ENCODE measurements around the gene DNAH17. TPM values are rescaled to one million over a fixed set of nuclear protein-coding genes. Genes with fewer than 3 reads are reported as not detected.

DNAH17 gene
- total RNA-seq, 3 donors from 2014 or later (not counting 1 experiment from before 2014, with no cell fraction given), result 0.16 to 0.25 (median 0.24) TPM

GRCh38 chr17:78598013-78598471 lies 20.8 kb upstream of the DNAH17 start:
- Mint-ChIP-seq H3K36me3 (no peaks in the 10 kb centered on the region), H3K27ac (no peak overlapping the region), H3K4me3 (no peak overlapping the region), H3K27me3 (ENCODE audit: low read depth in 2 of 2) (peaks cover 0 to 6% of the 10 kb centered on the region in 2 donors), H3K9me3 (no peaks in the 10 kb centered on the region), H3K4me1 (no peaks in the 10 kb centered on the region)
- H3K27me3 ChIP-seq (ENCODE audit: control insufficient read depth, insufficient read depth, low read length), result no peaks in the 10 kb centered on the region
- TF ChIP-seq, protein P1, sequence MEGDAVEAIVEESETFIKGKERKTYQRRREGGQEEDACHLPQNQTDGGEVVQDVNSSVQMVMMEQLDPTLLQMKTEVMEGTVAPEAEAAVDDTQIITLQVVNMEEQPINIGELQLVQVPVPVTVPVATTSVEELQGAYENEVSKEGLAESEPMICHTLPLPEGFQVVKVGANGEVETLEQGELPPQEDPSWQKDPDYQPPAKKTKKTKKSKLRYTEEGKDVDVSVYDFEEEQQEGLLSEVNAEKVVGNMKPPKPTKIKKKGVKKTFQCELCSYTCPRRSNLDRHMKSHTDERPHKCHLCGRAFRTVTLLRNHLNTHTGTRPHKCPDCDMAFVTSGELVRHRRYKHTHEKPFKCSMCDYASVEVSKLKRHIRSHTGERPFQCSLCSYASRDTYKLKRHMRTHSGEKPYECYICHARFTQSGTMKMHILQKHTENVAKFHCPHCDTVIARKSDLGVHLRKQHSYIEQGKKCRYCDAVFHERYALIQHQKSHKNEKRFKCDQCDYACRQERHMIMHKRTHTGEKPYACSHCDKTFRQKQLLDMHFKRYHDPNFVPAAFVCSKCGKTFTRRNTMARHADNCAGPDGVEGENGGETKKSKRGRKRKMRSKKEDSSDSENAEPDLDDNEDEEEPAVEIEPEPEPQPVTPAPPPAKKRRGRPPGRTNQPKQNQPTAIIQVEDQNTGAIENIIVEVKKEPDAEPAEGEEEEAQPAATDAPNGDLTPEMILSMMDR (IDR thresholded peaks at IDR 0.05), result no peak
- no peak for ATAC-seq
- no peak overlapping the region for H3K27ac ChIP-seq (ENCODE audit: low read length)
- no peaks in the 10 kb centered on the region for H3K4me1 ChIP-seq (ENCODE audit: control insufficient read depth, insufficient read depth, low read length)
- no peaks in the 10 kb centered on the region for H3K9me3 ChIP-seq (ENCODE audit: control insufficient read depth, insufficient read depth, low read length)
- 67% methylated on average over 6 of the region's 9 CpGs for WGBS (ENCODE audit: insufficient coverage)
- DNase-seq, result no peak
- intact Hi-C loops (cut with micrococcal nuclease), result no loop called here
- H3K4me3 ChIP-seq (ENCODE audit: low read length), result no peak overlapping the region
- H3K36me3 ChIP-seq (ENCODE audit: control insufficient read depth, insufficient read depth, low read length), result no peaks in the 10 kb centered on the region

DNA sequence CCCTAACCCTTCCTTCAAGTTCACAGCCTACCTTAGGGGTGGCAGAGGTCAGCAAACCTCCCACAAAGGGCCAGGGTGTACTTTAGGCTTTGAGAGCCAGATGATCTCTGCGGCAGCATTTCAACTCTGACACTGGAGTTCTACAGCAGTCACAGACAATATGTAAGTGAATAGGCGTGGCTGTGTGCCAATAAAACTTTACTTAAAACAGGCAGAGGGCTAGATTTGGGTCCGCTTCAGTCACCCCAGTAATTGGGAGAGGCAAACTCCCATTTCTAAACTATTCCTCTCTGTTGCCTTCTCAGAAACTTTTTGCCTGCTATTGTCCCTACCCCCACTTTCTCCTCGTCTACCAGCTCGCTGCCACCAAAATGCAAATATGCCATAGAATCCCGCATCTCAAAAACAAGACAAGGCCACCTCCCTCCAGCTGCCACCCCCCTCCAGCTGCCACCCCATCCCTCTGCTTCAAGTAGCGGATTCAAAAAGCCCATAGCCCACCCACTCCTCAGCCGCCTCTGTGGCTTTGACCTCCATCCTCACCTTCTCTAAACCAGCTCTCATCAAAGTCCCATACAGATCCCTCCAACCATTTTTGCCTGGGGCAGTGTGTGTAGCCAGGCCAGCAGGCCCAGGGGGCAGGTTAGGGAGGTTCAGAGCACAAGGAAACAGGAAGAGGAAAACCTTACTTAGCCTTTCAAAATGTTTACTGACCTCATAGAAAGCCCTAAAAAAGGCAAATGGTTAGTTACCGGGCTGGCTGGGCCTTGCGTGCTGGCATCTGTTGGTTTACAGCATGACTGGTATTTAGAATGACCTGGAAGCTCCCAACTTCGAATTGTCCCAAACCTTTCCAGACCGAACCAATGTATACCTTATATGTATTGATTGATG lies 19.9 kb upstream of the DNAH17 start:
- H3K27me3 Mint-ChIP-seq (ENCODE audit: low read depth in 2 of 2), result peaks cover 0 to 6% of the 10 kb centered on the region in 2 donors
- H3K27ac ChIP-seq (ENCODE audit: low read length), result no peak overlapping the region
- TF ChIP-seq, protein P1 (IDR thresholded peaks at IDR 0.05), result no peak
- H3K9me3 ChIP-seq (ENCODE audit: control insufficient read depth, insufficient read depth, low read length), result no peaks in the 10 kb centered on the region
- H3K36me3 Mint-ChIP-seq, result no peaks in the 10 kb centered on the region
- H3K27ac Mint-ChIP-seq, result no peak overlapping the region
- peaks cover 5% of the 10 kb centered on the region for H3K4me1 ChIP-seq (ENCODE audit: control insufficient read depth, insufficient read depth, low read length)
- DNase-seq, result no peak
- H3K27me3 ChIP-seq (ENCODE audit: control insufficient read depth, insufficient read depth, low read length), result no peaks in the 10 kb centered on the region
- no peak for ATAC-seq
- intact Hi-C loops (cut with micrococcal nuclease), result no loop called here
- 92% methylated on average over 10 of the region's 12 CpGs for WGBS (ENCODE audit: insufficient coverage)
- H3K4me1 Mint-ChIP-seq, result peaks cover 4% of the 10 kb centered on the region in 2 donors
- no peaks in the 10 kb centered on the region for H3K9me3 Mint-ChIP-seq
- no peaks in the 10 kb centered on the region for H3K36me3 ChIP-seq (ENCODE audit: control insufficient read depth, insufficient read depth, low read length)
- no peak overlapping the region for H3K4me3 ChIP-seq (ENCODE audit: low read length)
- H3K4me3 Mint-ChIP-seq, result no peak overlapping the region

DNA sequence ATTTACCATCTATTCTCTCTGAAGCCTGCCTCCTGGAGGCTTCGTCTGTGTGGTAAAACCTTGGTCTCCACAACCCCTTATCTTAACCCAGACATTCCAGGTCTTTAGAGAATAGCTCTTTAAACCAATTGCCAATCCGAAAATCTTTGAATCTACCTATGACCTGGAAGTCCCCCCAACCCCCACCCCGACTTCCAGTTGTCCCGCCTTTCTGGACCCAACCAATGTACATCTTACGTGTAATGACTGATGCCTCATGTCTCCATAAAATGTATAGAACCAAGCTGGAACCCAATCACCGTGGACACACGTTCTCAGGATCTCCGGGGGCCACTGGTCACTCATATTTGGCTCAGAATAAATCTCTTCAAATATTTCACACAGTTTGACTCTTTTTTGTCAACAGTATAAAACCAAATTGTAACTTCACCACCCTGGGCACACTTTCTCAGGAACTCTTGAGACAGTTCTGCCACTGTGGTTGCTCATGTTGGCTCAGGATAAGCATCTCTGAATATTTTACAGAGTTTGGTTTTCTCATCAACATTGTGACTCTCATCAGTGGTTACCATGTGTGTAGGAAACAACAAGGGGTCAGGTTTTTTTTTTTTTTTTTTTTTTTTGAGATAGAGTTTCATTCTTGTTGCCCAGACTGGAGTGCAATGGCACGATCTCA lies 18.1 kb upstream of the DNAH17 start:
- H3K27ac Mint-ChIP-seq, result no peak overlapping the region
- Histone ChIP-seq H3K4me3 (ENCODE audit: low read length) (no peak overlapping the region), H3K36me3 (ENCODE audit: control insufficient read depth, insufficient read depth, low read length) (no peaks in the 10 kb centered on the region), H3K27ac (ENCODE audit: low read length) (no peak overlapping the region), H3K27me3 (ENCODE audit: control insufficient read depth, insufficient read depth, low read length) (no peaks in the 10 kb centered on the region), H3K4me1 (ENCODE audit: control insufficient read depth, insufficient read depth, low read length) (peaks cover 7% of the 10 kb centered on the region), H3K9me3 (ENCODE audit: control insufficient read depth, insufficient read depth, low read length) (no peaks in the 10 kb centered on the region)
- H3K4me3 Mint-ChIP-seq, result no peak overlapping the region
- no peaks in the 10 kb centered on the region for H3K9me3 Mint-ChIP-seq
- WGBS (ENCODE audit: insufficient coverage), result 79% methylated on average over 9 of the region's 9 CpGs
- TF ChIP-seq, protein P1 (IDR thresholded peaks at IDR 0.05), result no peak
- peaks cover 0 to 4% of the 10 kb centered on the region in 2 donors for H3K27me3 Mint-ChIP-seq (ENCODE audit: low read depth in 2 of 2)
- intact Hi-C loops (cut with micrococcal nuclease), result no loop called here
- peak in 1 of 3 donors; percentile 62 for ATAC-seq
- H3K36me3 Mint-ChIP-seq, result no peaks in the 10 kb centered on the region
- peaks cover 4 to 6% of the 10 kb centered on the region in 2 donors for H3K4me1 Mint-ChIP-seq
- no peak for DNase-seq
